GM18519 (cell line): ENCODE data around the gene PSMD9.
"Not testable (repeated sequence)": the region's sequence is repeated elsewhere in the genome, so short reads cannot be mapped to it uniquely, and the experiment has no call there.

Experiments
- ATAC-seq: cut with Tn5 transposase; IDR thresholded peaks from one replicate; pipeline ENCODE4 v1.9.1; 2021; ENCODE audit warnings: mild to moderate bottlenecking, moderate library complexity; ENCODE audit not compliant: unreplicated experiment, low FRiP score

The PSMD9 gene

DNA sequence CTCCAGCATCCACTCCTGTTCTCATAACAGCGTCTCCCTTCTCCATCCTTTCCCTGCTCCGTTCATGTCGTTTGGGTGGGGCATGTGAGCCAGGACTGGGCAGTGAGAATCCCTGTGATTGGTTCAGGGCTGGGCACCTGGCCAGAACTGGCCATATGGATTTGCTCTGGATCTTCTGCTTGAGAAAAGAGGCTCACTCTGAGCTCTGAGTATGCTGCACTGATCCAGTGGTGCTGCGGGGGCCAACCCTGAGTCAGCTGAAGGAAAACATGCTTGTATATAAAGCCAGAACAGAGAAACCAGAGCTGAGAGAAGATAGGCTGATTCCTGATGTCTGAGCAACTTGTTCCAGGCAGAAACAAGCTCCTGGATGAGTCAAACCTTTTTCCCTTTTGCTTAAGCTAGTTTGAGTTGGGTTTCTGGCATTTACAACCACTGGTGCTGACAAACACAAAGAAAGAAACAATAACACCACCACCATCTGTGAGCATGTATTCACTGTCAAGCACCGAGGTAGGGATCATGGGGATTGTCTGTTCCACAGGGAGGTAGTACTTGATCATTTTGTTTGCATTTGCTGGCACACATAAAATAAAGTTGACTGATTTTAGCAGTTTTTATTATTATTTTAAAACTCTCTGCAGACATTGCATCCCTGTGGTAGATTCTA, 15.9 kb upstream of the PSMD9 start:
- no peak for ATAC-seq

DNA sequence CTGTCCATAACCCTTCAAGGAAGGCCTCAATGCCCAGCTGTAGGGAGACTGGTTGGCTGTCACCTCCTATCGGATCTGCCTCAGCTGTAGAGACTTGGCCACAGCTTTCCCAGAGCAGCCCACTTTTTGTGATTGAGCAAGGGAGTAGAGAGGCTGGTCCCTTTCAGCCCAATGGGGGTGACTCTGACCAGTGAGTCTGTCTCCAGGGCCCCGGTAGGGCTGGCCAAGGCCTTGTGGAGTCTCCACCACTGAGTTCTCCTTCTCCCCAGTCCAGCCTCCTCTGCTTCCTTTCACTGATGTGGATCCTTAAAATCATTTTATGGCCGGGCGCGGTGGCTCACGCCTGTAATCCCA, 15.4 kb upstream of the PSMD9 start:
- ATAC-seq: no peak

DNA sequence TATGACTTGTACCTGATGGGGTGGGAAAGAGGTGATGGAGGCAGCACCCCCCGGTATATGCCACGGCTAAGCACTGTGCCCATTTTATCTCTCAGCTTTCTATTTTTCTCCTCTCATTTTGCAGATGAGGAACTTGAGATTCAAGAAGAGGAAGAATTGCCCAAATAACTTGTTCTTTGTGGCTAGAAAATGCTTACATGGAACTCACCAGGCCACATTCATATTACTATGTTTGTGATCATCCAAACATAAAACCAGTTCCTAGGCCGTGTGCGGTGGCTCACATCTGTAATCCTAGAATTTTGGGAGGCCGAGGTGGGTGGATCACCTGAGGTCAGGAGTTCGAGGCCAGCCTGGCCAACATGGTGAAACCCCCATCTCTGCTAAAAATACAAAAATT, 14.5 kb upstream of the PSMD9 start:
- ATAC-seq: no peak

DNA sequence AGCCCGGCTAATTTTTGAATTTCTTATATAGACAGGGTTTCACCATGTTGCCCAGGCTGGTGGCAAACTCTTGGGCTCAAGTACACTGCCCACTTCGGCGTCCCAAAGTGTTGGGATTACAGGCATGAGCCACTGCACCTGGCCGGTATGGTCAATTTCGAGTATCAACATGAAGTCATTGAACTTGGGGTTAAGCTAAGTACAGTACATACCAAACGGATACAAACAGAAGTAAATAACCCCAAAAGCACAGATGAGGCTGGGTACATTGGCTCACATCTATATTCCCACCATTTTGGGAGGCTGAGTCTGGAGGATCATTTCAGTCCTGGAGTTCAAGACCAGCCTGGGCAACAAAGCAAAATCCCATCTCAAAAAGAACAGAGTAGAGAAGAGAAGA, 13.0 kb upstream of the PSMD9 start:
- no peak for ATAC-seq

DNA sequence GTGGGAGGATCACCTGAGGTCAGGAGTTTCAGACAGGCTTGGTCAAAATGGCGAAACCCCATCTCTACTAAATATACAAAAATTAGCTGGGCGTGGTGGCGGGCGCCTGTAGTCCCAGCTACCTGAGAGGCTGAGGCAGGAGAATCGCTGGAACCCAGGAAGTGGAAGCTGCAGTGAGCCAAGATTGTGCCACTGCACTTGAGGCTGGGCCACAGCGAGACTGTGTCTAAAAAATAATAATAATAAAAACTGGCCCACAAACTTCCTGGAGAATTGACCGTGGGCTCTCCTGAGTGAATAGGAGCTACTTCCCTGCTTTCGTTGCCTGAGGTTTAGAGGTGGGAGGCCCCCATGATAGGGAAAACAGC, 12.5 kb upstream of the PSMD9 start:
- ATAC-seq: not testable (repeated sequence)

DNA sequence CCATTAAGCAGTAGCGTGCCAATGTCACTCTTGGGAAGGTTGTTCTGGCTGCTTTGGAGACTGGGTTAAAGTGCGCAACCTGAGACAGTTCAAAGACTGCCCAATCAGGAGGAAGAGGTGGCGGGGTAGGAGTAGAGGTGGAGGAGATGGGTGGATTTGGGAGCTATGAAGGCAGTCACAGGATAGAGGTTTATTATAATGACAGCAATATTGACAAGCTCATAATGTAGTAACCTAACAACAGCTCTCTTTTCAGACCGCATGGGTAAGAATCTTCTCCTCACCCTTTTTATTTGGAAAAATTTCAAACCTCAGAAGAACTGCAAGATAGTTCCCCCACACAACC, 5.3 kb upstream of the PSMD9 start:
- no peak for ATAC-seq

DNA sequence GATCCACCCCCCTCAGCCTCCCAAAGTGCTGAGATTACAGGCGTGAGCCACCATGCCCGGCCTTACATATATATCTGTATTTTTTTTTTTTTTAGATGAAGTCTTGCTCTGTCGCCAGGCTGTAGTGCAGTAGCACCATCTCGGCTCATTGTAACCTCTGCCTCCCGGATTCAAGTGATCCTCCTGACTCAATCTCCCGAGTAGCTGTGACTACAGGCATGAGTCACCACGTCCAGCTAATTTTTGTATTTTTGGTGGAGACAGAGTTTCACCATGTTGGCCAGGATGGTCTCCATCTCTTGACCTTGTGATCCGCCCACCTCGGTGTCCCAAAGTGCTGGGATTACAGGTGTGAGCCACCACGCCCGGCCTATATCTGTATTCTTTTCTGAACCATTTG, 3.5 kb upstream of the PSMD9 start:
- not testable (repeated sequence) for ATAC-seq

DNA sequence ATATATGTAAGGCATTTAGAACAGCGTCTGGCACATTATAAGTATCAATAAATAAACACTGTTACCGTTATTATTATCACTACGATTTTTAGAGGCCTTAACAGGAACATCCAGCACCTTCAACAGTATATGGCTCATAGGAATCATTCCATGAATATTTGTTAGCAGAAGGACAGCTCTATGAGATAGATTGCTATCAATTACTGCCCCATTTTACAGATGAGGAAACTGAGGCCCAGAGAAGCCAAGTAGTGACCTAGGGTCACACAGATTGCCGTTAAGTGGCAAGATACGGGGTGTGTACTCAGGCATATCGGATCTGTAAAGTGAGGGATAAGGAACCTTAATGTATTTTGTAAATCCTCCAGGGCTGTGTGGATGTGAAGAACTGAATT, 510 bp upstream of the PSMD9 start:
- no peak for ATAC-seq

DNA sequence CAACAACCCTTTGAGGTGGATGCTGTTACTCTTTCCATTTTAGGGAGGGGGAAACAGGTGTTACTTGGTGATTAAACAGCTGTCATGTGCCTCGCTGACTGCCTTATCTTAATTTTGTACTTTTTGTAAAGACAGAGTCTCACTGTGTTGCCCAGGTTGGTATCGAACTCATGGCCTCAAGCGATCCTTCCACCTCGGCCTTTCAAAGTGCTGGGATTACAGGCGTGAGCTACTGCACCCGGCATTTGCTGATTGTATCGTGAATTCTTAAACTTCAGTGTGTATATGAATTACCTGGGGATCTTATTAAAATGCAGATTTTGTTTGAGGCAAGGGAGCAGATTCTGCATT, 659 bp downstream of the PSMD9 start:
- no peak for ATAC-seq

DNA sequence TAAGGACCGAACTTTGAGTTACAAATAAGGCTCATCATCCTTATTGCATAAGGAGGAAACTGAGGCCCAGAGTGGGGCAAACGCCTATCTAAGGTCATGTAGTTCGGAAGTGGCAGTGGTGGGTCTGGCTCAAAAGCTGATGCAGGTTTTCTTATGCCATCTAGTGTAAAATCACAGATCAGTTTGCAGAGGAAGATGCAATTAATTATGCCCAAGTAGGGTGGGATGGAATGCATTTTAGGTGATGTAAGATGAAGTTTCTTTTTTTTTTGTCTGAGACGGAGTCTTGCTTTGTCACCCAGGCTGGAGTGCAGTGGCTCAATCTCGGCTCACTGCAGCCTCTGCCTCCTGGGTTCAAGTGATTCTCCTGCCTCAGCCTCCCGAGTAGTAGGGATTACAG, 1.1 kb downstream of the PSMD9 start:
- not testable (repeated sequence) for ATAC-seq

DNA sequence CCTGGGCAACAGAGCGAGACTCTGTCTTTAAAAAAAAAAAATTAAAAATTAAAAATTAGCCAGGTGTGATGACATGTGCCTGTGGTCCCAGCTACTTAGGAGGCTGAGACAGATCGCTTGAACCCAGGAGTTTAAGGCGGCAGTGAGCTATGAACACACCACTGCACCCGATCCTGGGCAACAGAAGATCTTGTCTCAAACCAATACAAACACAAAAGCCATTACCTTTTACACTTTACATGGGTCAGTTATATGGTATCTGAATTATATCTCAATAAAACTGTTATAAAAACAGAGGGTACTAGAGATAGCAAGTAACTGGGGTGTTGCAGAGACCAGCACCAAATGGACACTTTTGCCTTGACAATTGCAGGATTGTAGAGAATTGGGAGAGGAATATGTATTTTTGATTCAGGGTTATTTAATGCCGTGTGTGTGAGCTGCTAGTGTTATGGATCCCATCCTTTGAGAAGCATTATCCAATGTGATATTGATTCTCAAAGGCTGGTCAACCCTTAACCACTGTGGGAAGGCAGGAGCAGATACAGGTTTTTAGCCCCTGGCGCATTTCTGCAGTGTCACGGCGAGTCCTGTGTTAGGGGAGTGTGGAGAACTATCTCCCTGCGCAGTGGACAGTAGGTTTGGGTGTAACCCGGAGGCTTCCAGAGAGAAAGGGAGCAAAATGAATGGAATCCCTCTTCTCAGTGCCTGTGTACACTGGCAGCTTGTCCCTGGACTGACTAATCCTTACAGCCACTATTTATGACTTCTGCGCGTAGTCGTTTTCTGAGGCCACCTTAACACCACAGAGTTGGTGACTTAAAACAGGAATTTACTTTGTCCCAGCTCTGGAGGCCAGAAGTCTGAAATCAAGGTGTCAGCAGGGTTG, 4.3 kb downstream of the PSMD9 start:
- no peak for ATAC-seq

DNA sequence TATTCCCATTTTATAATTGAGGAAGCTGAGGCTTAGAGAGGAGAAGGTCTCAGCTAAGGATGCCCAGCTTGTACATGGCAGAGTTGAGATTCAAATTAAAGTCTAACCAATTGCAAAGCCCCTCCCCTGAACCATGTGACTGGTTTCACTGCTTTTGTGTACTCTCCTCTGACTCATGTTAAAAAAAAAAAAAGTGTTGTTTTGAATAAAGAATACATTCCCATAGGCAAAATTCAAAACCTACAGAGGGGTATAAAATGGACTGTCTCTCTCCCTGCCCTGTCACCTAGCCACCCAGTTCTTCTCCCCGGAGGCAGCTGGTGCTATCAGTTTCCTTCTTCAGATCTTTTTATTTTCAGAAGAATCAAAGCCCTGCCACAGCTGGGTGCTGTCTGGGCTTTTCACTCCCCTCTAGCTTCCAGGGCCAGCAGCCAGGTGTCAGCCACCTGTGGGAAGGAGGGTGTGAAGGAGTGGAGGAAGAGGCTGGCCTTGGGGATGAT, 5.4 kb downstream of the PSMD9 start:
- no peak for ATAC-seq

DNA sequence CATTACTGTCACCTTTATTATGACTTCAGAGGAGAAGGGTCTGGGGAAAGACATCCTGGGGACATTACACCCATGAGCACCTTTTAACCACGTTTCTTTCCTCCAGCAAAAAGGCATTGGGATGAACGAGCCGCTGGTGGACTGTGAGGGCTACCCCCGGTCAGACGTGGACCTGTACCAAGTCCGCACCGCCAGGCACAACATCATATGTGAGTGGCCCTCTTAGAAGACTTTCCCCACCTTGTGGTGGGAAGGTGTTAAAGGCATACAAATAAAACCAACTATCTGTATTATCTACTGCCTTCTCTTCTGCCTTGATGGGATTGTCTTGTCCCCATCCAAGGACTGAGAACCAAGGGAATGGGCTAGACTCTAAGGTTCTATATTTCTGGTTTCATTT, 6.0 kb downstream of the PSMD9 start:
- no peak for ATAC-seq

DNA sequence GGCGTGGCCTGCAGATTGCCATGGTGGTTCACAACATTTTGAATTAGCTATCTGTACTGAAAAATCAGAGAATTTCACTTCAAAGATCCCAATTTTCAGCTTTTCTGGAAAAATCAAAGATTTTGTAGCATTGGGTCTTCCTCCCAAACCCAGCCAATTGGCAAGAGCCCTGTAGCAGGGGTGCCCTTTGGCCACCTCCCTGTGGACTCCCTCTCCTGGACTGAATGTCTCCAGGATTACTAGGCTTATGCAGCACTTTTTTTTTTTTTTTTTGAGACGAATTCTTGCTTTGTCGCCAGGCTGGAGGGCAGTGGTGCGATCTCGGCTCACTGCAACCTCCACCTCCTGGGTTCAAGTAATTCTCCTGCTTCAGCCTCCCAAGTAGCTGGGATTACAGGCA, 9.7 kb downstream of the PSMD9 start:
- ATAC-seq: no peak

DNA sequence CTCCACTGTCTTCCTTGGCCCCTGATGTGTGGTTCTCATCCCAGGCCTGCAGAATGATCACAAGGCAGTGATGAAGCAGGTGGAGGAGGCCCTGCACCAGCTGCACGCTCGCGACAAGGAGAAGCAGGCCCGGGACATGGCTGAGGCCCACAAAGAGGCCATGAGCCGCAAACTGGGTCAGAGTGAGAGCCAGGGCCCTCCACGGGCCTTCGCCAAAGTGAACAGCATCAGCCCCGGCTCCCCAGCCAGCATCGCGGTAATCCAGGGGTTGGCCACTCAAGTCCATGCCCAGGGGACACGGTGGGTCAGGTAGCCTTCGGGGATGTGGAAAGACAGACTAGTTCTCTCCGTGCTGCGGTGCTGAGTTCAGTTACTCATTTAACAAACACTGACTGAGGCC, 11.0 kb downstream of the PSMD9 start:
- no peak for ATAC-seq

DNA sequence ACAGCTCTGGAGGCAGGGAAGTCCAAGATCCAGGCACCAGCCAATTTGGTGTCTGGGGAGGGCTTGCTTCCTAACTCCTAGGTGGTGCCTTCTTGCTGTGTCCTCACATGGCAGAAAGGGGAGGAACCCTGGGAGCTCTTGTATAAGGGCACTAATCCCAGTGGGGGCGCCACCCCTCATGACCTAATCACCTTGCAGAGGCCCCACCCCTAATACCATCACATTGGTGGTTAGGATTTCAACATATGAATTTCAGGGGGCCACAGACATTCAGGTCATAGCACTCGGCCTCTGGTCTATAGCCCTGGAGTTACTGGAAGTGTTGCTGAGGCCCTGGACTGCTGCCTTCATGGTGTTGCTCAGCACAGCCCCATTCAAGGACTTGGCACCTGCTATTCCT, 14.6 kb downstream of the PSMD9 start:
- ATAC-seq: no peak

DNA sequence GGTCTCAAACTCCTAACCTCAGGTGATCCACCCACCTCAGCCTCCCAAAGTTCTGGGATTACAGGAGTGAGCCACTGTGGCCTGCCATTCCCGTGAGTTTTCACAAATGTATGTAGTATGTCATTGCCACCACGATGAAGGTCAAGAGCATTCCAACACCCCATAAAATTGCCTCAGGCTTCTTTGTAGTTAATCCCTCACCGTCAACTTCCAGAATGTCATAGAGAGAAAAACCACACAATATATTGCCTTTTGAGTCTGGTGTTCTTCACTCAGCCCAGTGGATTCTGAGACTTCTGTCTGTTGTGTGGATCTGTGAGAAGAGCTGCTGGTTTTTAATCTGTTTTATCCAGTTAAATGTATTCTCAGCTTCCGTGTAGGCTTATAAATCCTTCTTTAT, 17.2 kb downstream of the PSMD9 start:
- ATAC-seq: no peak

DNA sequence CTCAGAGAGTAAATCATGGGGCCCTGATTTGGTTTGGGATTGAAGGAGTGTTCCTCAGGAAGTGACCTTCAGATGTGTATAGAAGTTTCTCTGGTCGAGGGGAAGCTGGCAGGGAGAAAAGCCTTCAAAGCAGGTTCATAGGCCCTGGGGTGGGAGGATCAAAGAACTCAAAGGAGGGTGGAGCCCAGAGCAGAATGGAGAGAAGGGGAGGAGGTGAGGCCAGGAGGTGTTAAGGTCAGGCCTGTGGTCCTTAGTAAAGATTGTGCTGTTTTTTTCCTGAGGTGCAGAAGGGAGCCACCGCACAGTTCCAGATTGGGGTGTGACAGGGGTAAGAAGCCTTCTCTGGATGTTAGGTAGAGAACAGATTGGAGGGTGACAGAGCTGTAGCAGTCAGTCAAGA, 20.1 kb downstream of the PSMD9 start:
- no peak for ATAC-seq

DNA sequence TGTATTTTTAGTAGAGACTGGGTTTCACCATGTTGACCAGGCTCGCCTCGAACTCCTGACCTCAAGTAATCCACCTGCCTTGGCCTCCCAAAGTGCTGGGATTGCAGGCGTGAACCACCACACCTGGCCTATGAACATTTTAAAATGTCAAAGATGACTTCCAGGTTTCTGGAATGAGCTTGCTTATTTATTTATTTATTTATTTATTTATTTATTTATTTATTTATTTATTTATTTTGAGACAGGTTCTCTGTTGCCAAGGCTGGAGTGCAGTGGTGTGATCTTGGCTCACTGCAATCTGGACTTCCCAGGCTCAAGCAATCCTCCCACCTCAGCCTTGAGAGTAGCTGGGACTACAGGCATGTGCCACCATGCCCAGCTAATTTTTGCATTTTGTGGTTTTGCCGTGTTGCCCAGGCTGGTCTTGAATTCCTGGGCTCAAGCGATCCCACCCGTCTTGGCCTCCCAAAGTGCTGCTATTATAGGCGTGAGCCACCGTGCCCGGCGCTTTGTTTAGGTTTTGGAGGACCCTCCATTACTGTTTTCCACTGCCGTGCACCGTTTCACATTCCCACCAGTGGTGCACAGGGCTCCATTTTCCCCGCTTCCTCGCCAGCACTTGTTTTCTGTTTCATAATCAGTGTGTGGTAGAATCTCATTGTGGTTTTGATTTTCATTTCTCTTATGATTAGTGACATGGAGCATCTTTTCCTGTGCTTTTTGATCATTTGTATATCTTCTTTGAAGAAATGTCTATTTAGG, 23.4 kb downstream of the PSMD9 start:
- no peak for ATAC-seq

DNA sequence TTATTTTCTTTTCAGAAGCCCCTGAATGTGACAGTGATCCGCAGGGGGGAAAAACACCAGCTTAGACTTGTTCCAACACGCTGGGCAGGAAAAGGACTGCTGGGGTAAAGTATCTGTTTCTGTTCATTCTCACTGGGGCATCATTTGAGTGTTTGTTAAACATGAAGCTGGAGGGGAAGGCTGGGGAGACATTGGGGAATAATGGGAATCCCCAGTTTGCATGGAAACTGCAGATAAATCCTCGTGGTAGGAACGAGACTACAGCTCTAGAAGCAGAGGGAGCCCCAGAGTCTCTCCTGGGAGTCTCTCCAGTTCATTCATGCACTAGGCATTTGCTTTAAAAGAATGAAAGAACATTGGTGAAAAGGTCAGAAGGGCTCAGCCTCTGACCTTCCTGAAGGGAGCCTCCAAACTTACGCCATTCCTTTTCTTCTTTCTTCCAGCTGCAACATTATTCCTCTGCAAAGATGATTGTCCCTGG, 27.3 kb downstream of the PSMD9 start:
- no peak for ATAC-seq

DNA sequence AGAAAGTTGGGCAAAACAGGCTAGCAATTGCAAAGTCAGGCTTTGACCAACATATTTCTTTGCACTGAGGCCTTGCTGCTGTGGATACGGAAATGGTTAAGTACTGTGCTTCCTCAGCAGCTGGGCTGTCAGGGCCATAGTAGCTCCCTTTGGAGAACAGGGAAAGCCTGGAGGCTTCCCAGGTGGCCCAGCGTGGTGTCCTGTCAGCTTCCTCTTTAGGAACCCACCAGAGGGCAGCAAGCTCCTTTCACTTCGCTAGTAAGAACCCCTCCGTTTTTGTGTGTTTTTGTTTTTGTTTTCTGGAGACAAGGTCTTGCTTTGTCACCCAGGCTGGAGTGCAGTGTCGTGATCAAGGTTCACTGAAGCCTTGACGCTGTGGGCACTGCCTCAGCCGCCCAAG, 28.1 kb downstream of the PSMD9 start:
- no peak for ATAC-seq
